Esophagus squamous epithelium (tissue), 5 donors: ENCODE data around the gene HOOK2. TPM values are rescaled to one million over a fixed set of nuclear protein-coding genes. Genes with fewer than 3 reads are reported as not detected.

ENCODE experiments used
- DNase-seq: peaks from one replicate; lab custom pipeline; 2025; lab: John Stamatoyannopoulos, UW
- H3K27ac ChIP-seq, 4 donors: fragments of 200-600 bp; sonication (generic); one replicate each; pipeline ENCODE4 v1.5.1; 2016 to 2019; ENCODE audit warnings: mild to moderate bottlenecking in 1 of 4
- H3K27me3 ChIP-seq, 4 donors: fragments of 200-600 bp; sonication (generic); 1 replicate in 3 of 4; 2 replicates in 1 of 4; pipeline versions ENCODE4 v1.5.1 to v1.6.0; 2017 to 2021; ENCODE audit warnings: antibody characterized with exemption in 1 of 4
- H3K36me3 ChIP-seq, 3 donors: fragments of 200-600 bp; sonication (generic); one replicate each; pipeline ENCODE4 v1.5.1; 2016 to 2019
- H3K4me1 ChIP-seq, 3 donors: fragments of 200-600 bp; sonication (generic); one replicate each; pipeline ENCODE4 v1.5.1; 2017 to 2019
- H3K4me3 ChIP-seq, 4 donors: fragments of 200-600 bp; sonication (generic); 1 replicate in 3 of 4; 2 replicates in 1 of 4; pipeline ENCODE4 v1.5.1; 2016 to 2019; ENCODE audit warnings: mild to moderate bottlenecking in 2 of 4, moderate library complexity in 1 of 4
- H3K9me3 ChIP-seq, 3 donors: fragments of 200-600 bp; sonication (generic); one replicate each; pipeline ENCODE4 v1.5.1; 2016 to 2019
- CTCF ChIP-seq, 6 experiments: fragments of 450-650 bp in 4 of 6; fragments of 200-600 bp in 2 of 6; sonication (generic) in 2 of 6; IDR thresholded peaks; one replicate each; pipeline ENCODE4 v1.5.1; 2016 to 2019; ENCODE audit warnings: antibody characterized with exemption in 6 of 6, mild to moderate bottlenecking in 4 of 6, moderate library complexity in 4 of 6
- POLR2A ChIP-seq, 4 donors: fragments of 450-650 bp; IDR thresholded peaks; one replicate each; pipeline ENCODE4 v1.6.1; 2017; ENCODE audit warnings: antibody characterized with exemption in 4 of 4, mild to moderate bottlenecking in 4 of 4, moderate library complexity in 3 of 4
- WGBS, 2 donors: methylation state at CpG; one replicate each; pipeline ENCODE4 v1.1.5; 2018; 5-methylcytosine and 5-hydroxymethylcytosine counted together
- intact Hi-C: fragments of 100-400 bp; cut with DNase I; formaldehyde crosslinking; loops from one replicate; pipeline ENCODE4 v1.15.0; 2022
- total RNA-seq, 4 donors: library from RNA; depleted of rRNA; stranded (reverse); fragments of >200 nt; gene quantifications; one replicate each; pipeline ENCODE4 v1.1.0, GENCODE V29; 2016
- donor health status: DM: yes; HTN: yes; CAD: no.

Gene HOOK2
- total RNA-seq, 4 donors from 2014 or later, result 41.4 to 76.5 (median 61.6) TPM

- intact Hi-C loops, result no loop called here
- 1 to 2% methylated on average over 12 to 15 of the region's 18 CpGs for WGBS, 2 donors
- Histone ChIP-seq H3K4me1 (peaks cover 33 to 55% (median 40%) of the 10 kb centered on the region in 3 donors), H3K9me3 (no peaks in the 10 kb centered on the region), H3K36me3 (peaks cover 0 to 39% (median 11%) of the 10 kb centered on the region in 3 donors), H3K27me3 (no peaks in the 10 kb centered on the region), H3K4me3 (peak overlapping the region in 2 of 4 donors; percentile 23 to 25), H3K27ac (peak overlapping the region; percentile 68 to 99 (median 88))
- no peak for DNase-seq
- peak; percentile 90 to 98 (median 96) for TF ChIP-seq CTCF (IDR thresholded peaks at IDR 0.05)
- TF ChIP-seq POLR2A (IDR thresholded peaks at IDR 0.05), result no peak
These were observed 21.1 kb upstream of the HOOK2 start for GRCh38 chr19:12796146-12797071.

- WGBS, 2 donors, result 79 to 82% methylated on average over 8 to 9 of the region's 9 CpGs
- peak overlapping the region; percentile 47 to 99 (median 99) for H3K27ac ChIP-seq
- H3K4me3 ChIP-seq, result peak overlapping the region in 1 of 4 donors; percentile 89
- H3K27me3 ChIP-seq, result no peaks in the 10 kb centered on the region
- TF ChIP-seq CTCF (IDR thresholded peaks at IDR 0.05) (no peak), POLR2A (IDR thresholded peaks at IDR 0.05) (no peak)
- peaks cover 22 to 52% (median 36%) of the 10 kb centered on the region in 3 donors for H3K4me1 ChIP-seq
- intact Hi-C loops, result no loop called here
- peaks cover 0 to 34% (median 11%) of the 10 kb centered on the region in 3 donors for H3K36me3 ChIP-seq
- DNase-seq, result no peak
- no peaks in the 10 kb centered on the region for H3K9me3 ChIP-seq
These were observed 19.6 kb upstream of the HOOK2 start for GRCh38 chr19:12794971-12795381.

- 51 to 57% methylated on average over 6 to 7 of the region's 7 CpGs for WGBS, 2 donors
- no peaks in the 10 kb centered on the region for H3K9me3 ChIP-seq
- H3K27ac ChIP-seq, result peak overlapping the region; percentile 99
- H3K4me3 ChIP-seq, result peak overlapping the region; percentile 79 to 89 (median 88)
- DNase-seq, result no peak
- peaks cover 0 to 28% (median 11%) of the 10 kb centered on the region in 3 donors for H3K36me3 ChIP-seq
- H3K4me1 ChIP-seq, result peaks cover 20 to 53% (median 36%) of the 10 kb centered on the region in 3 donors
- TF ChIP-seq POLR2A (IDR thresholded peaks at IDR 0.05), result no peak
- TF ChIP-seq CTCF (IDR thresholded peaks at IDR 0.05), result peak in 1 of 6 experiments; percentile 0
- intact Hi-C loops, result no loop called here
- H3K27me3 ChIP-seq, result no peaks in the 10 kb centered on the region
These were observed 19.0 kb upstream of the HOOK2 start for GRCh38 chr19:12794196-12794941.

GRCh38 chr19:12793290-12794195 lies 18.2 kb upstream of the HOOK2 start:
- Histone ChIP-seq H3K27ac (peak overlapping the region; percentile 99), H3K27me3 (no peaks in the 10 kb centered on the region), H3K36me3 (peaks cover 0 to 20% (median 11%) of the 10 kb centered on the region in 3 donors), H3K4me3 (peak overlapping the region; percentile 79 to 89 (median 88)), H3K4me1 (peaks cover 28 to 61% (median 44%) of the 10 kb centered on the region in 3 donors), H3K9me3 (no peaks in the 10 kb centered on the region)
- DNase-seq, result peak; percentile 66
- 0% methylated on average over 1 to 9 of the region's 81 CpGs for WGBS, 2 donors
- intact Hi-C loops, result no loop called here
- TF ChIP-seq POLR2A (IDR thresholded peaks at IDR 0.05) (peak in 3 of 4 donors; percentile 50 to 93 (median 77)), CTCF (IDR thresholded peaks at IDR 0.05) (peak in 3 of 6 experiments; percentile 14 to 17 (median 15))
